Immature natural killer cell (primary cell): ENCODE data around the gene B3GNT7. TPM values are rescaled to one million over a fixed set of nuclear protein-coding genes. Genes with fewer than 3 reads are reported as not detected.

Experiments used
- DNase-seq, 3 donors: peaks; one replicate each; pipeline ENCODE4 v3.0.0; 2022; ENCODE audit warnings: mixed read lengths in 1 of 3
- H3K27ac Mint-ChIP-seq, 6 donors: one replicate each; pipeline ENCODE4 v1.8.0; 2020; ENCODE audit warnings: mixed read lengths in 6 of 6, mild to moderate bottlenecking in 5 of 6, inconsistent platforms in 4 of 6, moderate library complexity in 3 of 6
- H3K27me3 Mint-ChIP-seq, 3 donors: one replicate each; pipeline ENCODE4 v1.8.0; 2020 to 2021; ENCODE audit warnings: low read depth in 3 of 3, mild to moderate bottlenecking in 3 of 3, mixed read lengths in 3 of 3, moderate library complexity in 3 of 3, inconsistent platforms in 1 of 3
- H3K36me3 Mint-ChIP-seq, 3 donors: one replicate each; pipeline ENCODE4 v1.8.0; 2020; ENCODE audit warnings: mixed read lengths in 3 of 3, inconsistent platforms in 2 of 3, mild to moderate bottlenecking in 2 of 3
- H3K4me1 Mint-ChIP-seq, 2 donors: one replicate each; pipeline ENCODE4 v1.8.0; 2020; ENCODE audit warnings: inconsistent platforms in 2 of 2, mild to moderate bottlenecking in 2 of 2, mixed read lengths in 2 of 2, moderate library complexity in 1 of 2
- H3K4me3 Mint-ChIP-seq, 5 donors: one replicate each; pipeline ENCODE4 v1.8.0; 2020; ENCODE audit warnings: mild to moderate bottlenecking in 5 of 5, mixed read lengths in 5 of 5, inconsistent platforms in 3 of 5, moderate library complexity in 3 of 5
- H3K9me3 Mint-ChIP-seq, 6 donors: one replicate each; pipeline ENCODE4 v1.8.0; 2020; ENCODE audit warnings: mild to moderate bottlenecking in 6 of 6, mixed read lengths in 6 of 6, inconsistent platforms in 4 of 6, moderate library complexity in 3 of 6
- polyA plus RNA-seq, 3 donors: library from polyadenylated mRNA; unstranded; fragments of 300-500 nt; fragmentation: Illumina TruSeq; gene quantifications; one replicate each; pipeline ENCODE4 v1.2.3, GENCODE V29; 2021

The B3GNT7 gene
- polyA plus RNA-seq, 3 donors from 2014 or later: 5.8 to 8.9 (median 7.8) TPM

DNA sequence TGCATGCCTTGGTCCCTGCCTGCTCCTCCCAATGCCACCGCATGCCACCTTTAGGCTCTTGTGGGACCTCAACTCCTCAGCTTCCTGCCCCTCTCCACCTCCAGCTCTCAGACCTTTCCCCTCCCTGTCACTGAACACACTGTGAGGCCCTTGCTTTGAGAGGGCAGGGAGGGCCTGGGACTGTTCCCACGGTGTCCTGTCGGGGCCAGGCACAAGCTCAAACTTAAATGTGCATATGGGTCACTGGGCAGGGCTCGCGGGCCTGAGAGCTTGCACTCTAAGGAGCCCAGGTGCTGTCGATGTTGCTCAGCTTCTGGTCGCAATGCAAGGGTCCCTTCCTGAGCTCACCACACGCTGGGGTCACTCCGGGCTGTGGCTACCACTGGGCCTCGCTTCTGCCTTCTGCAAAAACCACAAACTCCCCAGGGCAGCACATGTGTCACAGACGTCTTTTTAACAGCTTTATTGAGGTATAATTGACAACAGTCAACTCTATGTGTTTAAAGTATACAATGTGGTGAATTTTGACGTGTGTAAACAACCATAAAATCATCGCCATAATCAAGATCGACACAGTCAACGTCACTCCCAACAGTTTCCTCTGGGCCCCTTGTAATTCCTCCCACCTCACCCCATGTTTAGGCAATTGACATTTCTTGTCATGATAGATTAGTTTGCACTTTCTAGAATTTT is 11.9 kb upstream of the B3GNT7 start:
- Mint-ChIP-seq H3K36me3 (no peaks in the 10 kb centered on the region), H3K4me1 (peaks cover 55 to 67% of the 10 kb centered on the region in 2 donors), H3K27me3 (peaks cover 17 to 21% (median 17%) of the 10 kb centered on the region in 3 donors), H3K27ac (peak overlapping the region; percentile 90 to 99 (median 92)), H3K9me3 (no peaks in the 10 kb centered on the region), H3K4me3 (peak overlapping the region; percentile 47 to 62 (median 55))
- DNase-seq: peak; percentile 92 to 93 (median 92)

DNA sequence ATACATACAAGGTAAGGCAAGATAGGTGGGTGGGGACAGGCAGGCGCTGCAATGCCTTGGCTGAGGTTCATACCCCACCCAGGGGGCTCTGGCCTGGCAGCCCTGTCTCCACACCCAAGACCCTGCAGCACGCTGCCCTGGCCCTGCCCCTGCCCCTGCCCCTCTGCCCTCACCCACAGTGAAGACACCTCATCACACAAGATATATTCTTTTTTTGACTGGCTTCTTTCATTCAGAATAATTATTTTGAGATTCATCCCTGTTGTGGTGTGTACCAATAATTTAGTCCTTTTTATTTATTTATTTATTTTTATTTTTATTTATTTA is 11.4 kb upstream of the B3GNT7 start:
- Mint-ChIP-seq H3K4me3 (peak overlapping the region; percentile 47 to 62 (median 55)), H3K4me1 (peaks cover 60 to 72% of the 10 kb centered on the region in 2 donors), H3K27me3 (peaks cover 17 to 21% (median 17%) of the 10 kb centered on the region in 3 donors), H3K27ac (peak overlapping the region; percentile 90 to 99 (median 92)), H3K9me3 (no peaks in the 10 kb centered on the region), H3K36me3 (no peaks in the 10 kb centered on the region)
- no peak for DNase-seq

DNA sequence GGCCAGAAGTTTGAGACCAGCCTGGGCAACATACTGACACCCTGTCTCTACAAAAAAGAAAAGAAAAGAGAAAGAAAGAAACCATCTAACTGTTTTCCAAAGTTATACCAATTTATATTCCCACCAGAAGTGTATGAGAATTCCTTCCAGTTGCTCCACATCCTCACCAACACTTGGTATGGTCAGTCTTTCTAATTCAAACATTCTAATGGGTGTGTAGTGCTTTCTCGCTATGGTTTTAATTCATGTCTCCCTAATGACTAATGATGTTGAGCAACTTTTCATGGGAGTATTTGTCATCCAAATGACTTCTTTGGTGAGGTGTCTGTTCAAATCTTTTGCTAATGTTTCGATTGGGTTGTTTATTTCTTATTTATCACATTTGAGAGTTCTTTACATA is 10.5 kb upstream of the B3GNT7 start:
- DNase-seq: no peak
- no peaks in the 10 kb centered on the region for H3K36me3 Mint-ChIP-seq
- H3K4me1 Mint-ChIP-seq: peaks cover 69 to 78% of the 10 kb centered on the region in 2 donors
- H3K4me3 Mint-ChIP-seq: peak overlapping the region in 3 of 5 donors; percentile 21 to 29 (median 27)
- H3K27ac Mint-ChIP-seq: peak overlapping the region; percentile 80 to 99 (median 90)
- no peaks in the 10 kb centered on the region for H3K9me3 Mint-ChIP-seq
- peaks cover 17 to 22% (median 21%) of the 10 kb centered on the region in 3 donors for H3K27me3 Mint-ChIP-seq

DNA sequence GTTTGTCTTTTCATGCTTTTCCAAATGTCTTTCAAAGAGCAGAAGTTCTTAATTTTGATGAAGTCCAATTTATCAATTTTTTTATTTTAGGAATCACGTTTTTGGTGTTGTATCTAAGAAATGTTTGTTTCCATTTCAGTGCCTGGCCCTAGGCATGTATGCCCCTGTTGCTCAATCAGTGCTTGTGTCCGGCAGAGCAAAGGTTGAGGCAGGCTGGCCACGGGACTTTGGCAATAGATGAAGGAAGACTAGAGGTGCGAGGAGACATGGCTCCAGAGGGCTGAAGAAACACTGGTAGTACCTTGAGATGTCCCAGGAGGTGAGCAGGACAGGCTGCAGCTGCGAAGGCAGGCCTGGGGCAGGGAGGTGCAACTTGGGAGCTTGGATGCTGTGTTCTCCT is 10.1 kb upstream of the B3GNT7 start:
- DNase-seq: no peak
- Mint-ChIP-seq H3K27me3 (peaks cover 17 to 22% (median 19%) of the 10 kb centered on the region in 3 donors), H3K36me3 (no peaks in the 10 kb centered on the region), H3K4me1 (peaks cover 74 to 79% of the 10 kb centered on the region in 2 donors), H3K27ac (peak overlapping the region; percentile 80 to 99 (median 90)), H3K4me3 (peak overlapping the region in 3 of 5 donors; percentile 21 to 29 (median 27)), H3K9me3 (no peaks in the 10 kb centered on the region)

DNA sequence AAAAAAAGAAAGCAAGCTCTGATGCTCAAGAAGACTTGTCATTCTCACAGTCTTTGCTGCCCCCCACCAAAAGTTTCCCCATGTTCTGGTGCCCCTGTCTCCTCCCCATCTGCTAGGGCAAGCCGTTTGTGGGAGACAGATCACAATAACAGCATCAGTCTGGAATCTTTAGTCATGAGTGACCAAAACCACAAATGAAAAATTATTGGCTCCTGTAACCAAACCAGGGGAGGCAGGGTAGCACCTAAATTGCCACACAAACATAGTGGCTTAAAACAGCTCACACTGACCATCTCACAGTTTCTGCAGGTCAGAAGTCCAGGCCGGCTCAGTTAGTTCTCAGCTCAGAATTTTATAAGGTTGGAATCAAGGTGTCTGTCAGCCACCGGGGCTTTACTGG is 9.1 kb upstream of the B3GNT7 start:
- H3K4me1 Mint-ChIP-seq: peaks cover 82 to 87% of the 10 kb centered on the region in 2 donors
- H3K9me3 Mint-ChIP-seq: no peaks in the 10 kb centered on the region
- H3K36me3 Mint-ChIP-seq: no peaks in the 10 kb centered on the region
- H3K27me3 Mint-ChIP-seq: peaks cover 18 to 25% (median 21%) of the 10 kb centered on the region in 3 donors
- peak overlapping the region; percentile 66 to 99 (median 93) for H3K27ac Mint-ChIP-seq
- peak overlapping the region; percentile 28 to 46 (median 37) for H3K4me3 Mint-ChIP-seq
- DNase-seq: peak; percentile 62 to 69 (median 68)

DNA sequence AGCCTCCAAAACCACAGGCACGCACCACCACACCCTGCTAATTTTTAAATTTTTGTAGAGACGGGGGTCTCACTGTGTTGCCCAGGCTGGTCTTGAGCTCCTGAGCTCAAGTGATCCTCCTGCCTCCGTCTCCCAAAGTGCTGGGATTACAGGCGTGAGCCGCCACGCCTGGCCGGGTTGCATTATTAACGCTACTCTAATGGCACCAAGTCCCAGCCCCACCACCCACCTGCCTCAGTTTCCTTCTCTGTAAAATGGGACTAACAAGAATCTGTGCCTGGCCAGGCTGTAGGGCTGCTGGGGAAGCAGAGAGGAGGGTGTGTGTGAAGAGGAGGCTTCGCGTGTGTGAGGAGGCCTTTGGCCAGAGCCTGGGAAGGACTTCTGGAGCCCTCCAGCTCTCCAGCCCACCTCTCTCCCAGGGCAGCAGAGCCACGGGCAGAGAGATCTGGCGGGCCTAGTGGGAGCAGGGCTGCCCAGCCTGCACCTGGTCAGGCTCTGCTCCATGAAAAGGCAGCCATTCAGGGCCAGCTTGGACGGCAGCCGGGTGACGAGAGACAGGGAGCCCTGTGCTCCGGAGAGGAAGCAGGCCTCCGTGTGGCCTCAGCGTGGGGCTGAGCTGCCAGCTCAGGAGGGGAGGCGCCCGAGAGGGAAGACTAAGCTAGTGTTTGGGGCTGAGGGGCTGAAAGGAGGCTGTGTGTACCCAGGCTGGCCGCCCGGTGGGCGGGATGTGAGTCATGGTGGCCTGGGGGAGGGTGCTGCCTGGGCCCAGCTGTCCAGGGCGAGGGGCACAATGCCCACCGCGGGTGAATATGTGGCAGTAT is 7.4 kb upstream of the B3GNT7 start:
- peak overlapping the region; percentile 64 to 100 (median 94) for H3K27ac Mint-ChIP-seq
- H3K9me3 Mint-ChIP-seq: no peaks in the 10 kb centered on the region
- H3K36me3 Mint-ChIP-seq: no peaks in the 10 kb centered on the region
- H3K27me3 Mint-ChIP-seq: peaks cover 32 to 38% (median 32%) of the 10 kb centered on the region in 3 donors
- peak; percentile 59 to 64 (median 61) for DNase-seq
- H3K4me3 Mint-ChIP-seq: peak overlapping the region in 4 of 5 donors; percentile 38 to 62 (median 51)
- H3K4me1 Mint-ChIP-seq: peaks cover 87 to 89% of the 10 kb centered on the region in 2 donors

DNA sequence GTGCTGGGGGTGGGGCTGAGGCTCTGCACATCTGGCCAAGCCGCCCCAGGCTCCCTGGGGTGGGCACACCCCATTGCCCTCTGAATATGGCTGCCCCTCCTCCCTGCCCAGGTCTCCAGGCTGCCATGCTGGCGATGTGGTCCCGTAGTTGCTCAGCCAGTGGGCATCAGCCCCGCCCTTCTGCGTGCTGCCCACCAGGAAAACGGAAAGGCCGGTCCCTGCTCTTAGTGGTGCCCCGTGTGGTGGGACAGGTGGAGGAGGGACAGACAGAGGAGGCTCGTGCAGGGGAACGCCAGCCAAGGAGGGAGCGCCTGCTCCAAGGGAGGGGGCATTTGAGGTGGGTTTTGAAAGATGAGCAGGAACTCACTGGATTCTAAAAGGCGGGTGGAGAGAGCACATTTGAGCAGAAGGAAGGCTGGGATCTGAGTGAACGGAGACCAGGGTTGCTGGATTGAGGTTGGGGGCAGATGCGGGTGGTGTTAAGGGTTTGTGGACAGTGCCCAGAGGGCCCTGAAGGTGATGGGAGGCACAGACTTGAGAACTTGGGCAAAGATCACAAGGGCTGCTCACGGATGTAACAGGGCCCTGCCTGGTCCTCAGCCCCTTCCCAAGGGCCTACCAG is 6.7 kb upstream of the B3GNT7 start:
- peaks cover 87 to 90% of the 10 kb centered on the region in 2 donors for H3K4me1 Mint-ChIP-seq
- no peaks in the 10 kb centered on the region for H3K36me3 Mint-ChIP-seq
- no peaks in the 10 kb centered on the region for H3K9me3 Mint-ChIP-seq
- no peak for DNase-seq
- H3K4me3 Mint-ChIP-seq: peak overlapping the region in 3 of 5 donors; percentile 9 to 62 (median 46)
- H3K27ac Mint-ChIP-seq: peak overlapping the region in 5 of 6 donors; percentile 89 to 100 (median 96)
- H3K27me3 Mint-ChIP-seq: peaks cover 33 to 40% (median 36%) of the 10 kb centered on the region in 3 donors

DNA sequence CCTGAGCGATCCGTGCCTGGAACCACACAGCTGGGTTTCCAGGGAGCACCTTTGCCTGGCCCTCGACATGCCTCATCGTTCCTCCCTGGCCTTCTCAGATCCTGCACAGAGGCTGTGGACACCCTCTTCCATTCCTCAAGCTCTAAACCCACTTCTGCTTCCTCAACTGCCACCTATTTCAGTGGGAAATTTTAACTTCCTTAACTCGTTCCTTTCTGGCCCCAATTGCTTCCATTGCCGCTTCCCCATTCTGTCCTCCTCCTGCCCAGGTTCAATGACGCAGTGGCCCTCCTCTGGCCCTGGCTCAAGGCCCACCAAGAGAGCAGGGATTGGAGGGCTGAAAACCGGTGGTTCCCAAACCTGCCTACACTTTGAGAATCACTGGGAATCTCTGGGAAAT is 4.8 kb upstream of the B3GNT7 start:
- Mint-ChIP-seq H3K27me3 (peaks cover 34 to 50% (median 44%) of the 10 kb centered on the region in 3 donors), H3K9me3 (no peaks in the 10 kb centered on the region), H3K4me3 (peak overlapping the region in 1 of 5 donors; percentile 51), H3K27ac (peak overlapping the region; percentile 65 to 100 (median 96)), H3K4me1 (peaks cover 85 to 89% of the 10 kb centered on the region in 2 donors), H3K36me3 (no peaks in the 10 kb centered on the region)
- no peak for DNase-seq

DNA sequence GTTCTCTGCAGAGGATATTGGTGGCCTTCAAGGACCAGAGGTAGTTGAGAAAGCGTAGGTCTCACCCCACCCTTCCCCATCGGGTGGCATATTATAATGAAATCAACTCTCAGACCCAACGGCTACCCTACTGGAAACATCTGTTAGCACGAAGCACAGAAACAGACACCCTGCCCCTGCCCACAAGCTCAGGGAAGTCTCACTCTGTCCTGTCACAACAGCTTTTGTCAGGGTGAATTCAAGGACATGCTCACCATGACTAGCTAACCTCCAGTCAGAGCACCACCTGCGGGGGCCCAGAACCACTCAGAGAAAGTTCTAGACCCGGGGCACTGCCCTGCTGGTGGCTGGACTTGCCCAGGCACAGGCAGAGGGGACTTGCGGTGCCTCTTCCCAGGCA is 3.5 kb upstream of the B3GNT7 start:
- Mint-ChIP-seq H3K27ac (peak overlapping the region; percentile 99 to 100 (median 100)), H3K4me1 (peaks cover 79 to 82% of the 10 kb centered on the region in 2 donors), H3K4me3 (peak overlapping the region; percentile 80 to 98 (median 96)), H3K27me3 (peaks cover 26 to 44% (median 37%) of the 10 kb centered on the region in 3 donors), H3K9me3 (no peaks in the 10 kb centered on the region), H3K36me3 (no peaks in the 10 kb centered on the region)
- peak; percentile 84 to 85 (median 85) for DNase-seq

DNA sequence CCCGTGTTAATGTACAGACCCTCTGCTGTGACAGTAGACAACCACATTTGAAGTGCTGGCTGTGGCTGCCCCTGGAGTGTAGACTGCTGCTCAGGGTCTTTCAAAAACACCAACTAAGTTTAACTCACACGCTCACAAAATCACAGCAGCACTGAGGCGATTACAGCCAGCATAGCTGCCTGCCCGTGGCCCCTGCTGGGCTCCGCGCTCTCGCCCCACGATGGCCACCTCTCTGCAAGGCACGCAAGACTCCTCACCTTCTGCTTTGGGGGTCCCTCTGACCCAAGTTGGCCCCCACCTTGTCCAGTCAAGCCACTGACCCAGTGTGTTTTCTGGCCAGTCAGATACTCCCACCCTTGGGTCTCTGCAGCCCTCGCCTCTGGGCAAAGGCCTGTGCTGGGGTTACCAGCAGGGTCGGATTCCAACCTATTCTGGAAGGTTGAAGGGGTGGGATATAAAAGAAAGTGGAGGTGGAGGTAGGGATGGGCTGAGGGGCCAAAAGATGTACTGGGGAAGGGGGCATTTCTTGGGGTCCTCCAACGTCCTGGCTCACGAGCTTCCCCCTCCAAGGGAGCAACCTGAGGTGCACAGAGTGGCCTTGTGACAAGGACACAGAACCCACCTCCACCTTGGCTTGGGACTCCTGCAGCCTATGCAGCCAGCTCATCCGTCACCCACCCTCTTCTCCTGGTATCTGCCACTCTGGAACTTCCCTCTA is 2.9 kb upstream of the B3GNT7 start:
- Mint-ChIP-seq H3K27ac (peak overlapping the region; percentile 99 to 100 (median 100)), H3K4me3 (peak overlapping the region; percentile 93 to 98 (median 96)), H3K27me3 (peaks cover 28 to 44% (median 37%) of the 10 kb centered on the region in 3 donors), H3K4me1 (peaks cover 79 to 81% of the 10 kb centered on the region in 2 donors), H3K9me3 (no peaks in the 10 kb centered on the region), H3K36me3 (no peaks in the 10 kb centered on the region)
- no peak for DNase-seq

DNA sequence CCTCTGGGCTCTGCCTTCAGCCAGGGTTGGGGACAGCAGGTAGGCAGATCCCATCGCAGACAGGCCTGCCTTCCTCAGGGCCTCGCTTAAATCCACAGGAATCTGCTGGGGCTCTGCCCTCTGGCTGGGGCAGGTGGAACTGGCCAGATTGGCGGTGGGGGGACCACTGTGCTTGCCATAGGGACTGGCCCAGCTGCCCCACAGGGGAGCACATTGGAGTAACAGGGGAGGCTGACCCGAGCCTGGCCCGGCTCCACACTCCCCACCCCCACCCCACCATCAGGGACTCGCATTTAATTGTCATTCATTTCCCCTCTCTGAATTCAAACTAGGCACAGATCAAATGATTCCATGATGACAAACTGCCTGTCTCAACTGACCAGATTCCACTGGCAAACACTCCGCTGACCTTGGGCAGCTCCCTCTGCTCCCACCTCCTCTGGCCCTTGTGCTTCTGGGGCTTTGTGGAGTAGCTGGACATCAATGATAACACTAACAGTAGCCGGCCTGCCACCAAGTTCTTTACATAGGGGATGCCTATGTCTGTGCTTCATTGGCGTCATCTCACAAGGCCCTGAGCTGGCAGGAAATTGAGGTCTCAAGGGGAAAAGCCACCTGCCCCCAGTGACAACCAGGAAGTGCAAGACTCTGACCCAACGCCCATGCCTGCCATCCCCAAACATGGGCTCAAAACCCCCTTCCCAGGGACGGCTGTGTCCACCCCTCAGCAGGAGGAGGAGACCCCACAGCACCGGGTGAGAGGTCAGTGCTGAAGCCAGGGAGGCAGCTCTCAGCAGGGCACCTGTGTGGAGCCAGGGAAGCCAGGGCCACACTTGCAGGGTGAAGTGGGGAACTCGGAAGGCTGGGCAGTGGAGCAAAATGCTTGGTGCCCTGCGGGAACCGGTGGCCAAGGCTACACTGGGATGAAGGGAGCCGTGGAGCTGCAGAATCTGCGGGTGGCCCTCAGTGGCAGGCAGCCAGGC is 2.1 kb upstream of the B3GNT7 start:
- Mint-ChIP-seq H3K27me3 (peaks cover 28 to 46% (median 37%) of the 10 kb centered on the region in 3 donors), H3K9me3 (no peaks in the 10 kb centered on the region), H3K36me3 (no peaks in the 10 kb centered on the region), H3K27ac (peak overlapping the region; percentile 99 to 100 (median 100)), H3K4me1 (peaks cover 79 to 80% of the 10 kb centered on the region in 2 donors), H3K4me3 (peak overlapping the region; percentile 93 to 98 (median 96))
- DNase-seq: peak; percentile 88 to 92 (median 89)
